ENCODE measurements around the gene LNX1.

DNA sequence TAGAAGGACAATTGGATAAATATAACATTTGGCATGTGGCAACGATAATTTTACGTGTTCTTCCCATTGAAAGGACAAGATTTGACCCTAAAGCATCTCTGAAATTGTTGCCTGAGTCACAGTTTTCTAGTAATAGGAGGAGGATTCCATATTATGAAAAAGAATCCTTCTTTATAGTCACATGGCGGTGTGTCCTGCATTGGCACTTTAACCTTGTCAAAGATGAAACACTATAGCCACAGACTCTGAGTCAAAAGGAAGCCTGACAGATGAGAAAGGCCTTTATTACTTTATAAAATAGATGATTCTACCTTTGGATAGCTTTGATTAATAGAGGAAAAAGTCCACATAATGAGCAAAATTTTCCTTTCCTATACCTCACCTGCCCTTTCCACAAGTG, 11.5 kb downstream of the LNX1 start:
- TF ChIP-seq EZH2phosphoT487 (IDR thresholded peaks at IDR 0.05; ENCODE audit: insufficient read depth, low read depth) (no peak), EZH2 (IDR thresholded peaks at IDR 0.05; ENCODE audit: insufficient read depth, poor library complexity, severe bottlenecking) (no peak)
